ENCODE data around the gene CCDC3.

Gene CCDC3

GRCh38 chr10:12922117-12922900 is 79.2 kb downstream of the CCDC3 start:
- DNase-seq (ENCODE audit: low read depth): no peak

GRCh38 chr10:12921163-12921562 is 80.3 kb downstream of the CCDC3 start:
- no peak for DNase-seq (ENCODE audit: low read depth)

GRCh38 chr10:12919574-12919973 is 81.9 kb downstream of the CCDC3 start:
- DNase-seq (ENCODE audit: low read depth): no peak

- DNase-seq (ENCODE audit: low read depth): no peak
These were observed 84.9 kb downstream of the CCDC3 start for GRCh38 chr10:12916587-12916986.

GRCh38 chr10:12915637-12916168 is 85.8 kb downstream of the CCDC3 start:
- no peak for DNase-seq (ENCODE audit: low read depth)

GRCh38 chr10:12914111-12914510 is 87.4 kb downstream of the CCDC3 start:
- no peak for DNase-seq (ENCODE audit: low read depth)

- no peak for DNase-seq (ENCODE audit: low read depth)
These were observed 89.7 kb downstream of the CCDC3 start for GRCh38 chr10:12911795-12912194.

GRCh38 chr10:12910835-12911234 is 90.7 kb downstream of the CCDC3 start:
- DNase-seq (ENCODE audit: low read depth): no peak

- no peak for DNase-seq (ENCODE audit: low read depth)
These were observed 91.7 kb downstream of the CCDC3 start for GRCh38 chr10:12909836-12910185.

GRCh38 chr10:12909182-12909835 is 92.2 kb downstream of the CCDC3 start:
- no peak for DNase-seq (ENCODE audit: low read depth)

GRCh38 chr10:12908773-12909172 is 92.7 kb downstream of the CCDC3 start:
- DNase-seq (ENCODE audit: low read depth): no peak

GRCh38 chr10:12907656-12908055 is 93.9 kb downstream of the CCDC3 start:
- DNase-seq (ENCODE audit: low read depth): no peak

- DNase-seq (ENCODE audit: low read depth): no peak
These were observed 95.4 kb downstream of the CCDC3 start for GRCh38 chr10:12906051-12906541.

- no peak for DNase-seq (ENCODE audit: low read depth)
These were observed 96.4 kb downstream of the CCDC3 start for GRCh38 chr10:12905067-12905466.

- DNase-seq (ENCODE audit: low read depth): no peak
These were observed 98.6 kb downstream of the CCDC3 start for GRCh38 chr10:12902851-12903358.

- peak; percentile 11 for DNase-seq (ENCODE audit: low read depth)
These were observed 99.4 kb downstream of the CCDC3 start for GRCh38 chr10:12902135-12902572.

GRCh38 chr10:12899546-12899945 is 102.0 kb downstream of the CCDC3 start:
- DNase-seq (ENCODE audit: low read depth): no peak

- DNase-seq (ENCODE audit: low read depth): no peak
These were observed 103.2 kb downstream of the CCDC3 start for GRCh38 chr10:12898271-12898670.

GRCh38 chr10:12897278-12897677 is 104.2 kb downstream of the CCDC3 start:
- DNase-seq (ENCODE audit: low read depth): no peak

GRCh38 chr10:12896251-12896650 is 105.3 kb downstream of the CCDC3 start:
- DNase-seq (ENCODE audit: low read depth): no peak

GRCh38 chr10:12892924-12893323 is 108.6 kb downstream of the CCDC3 start:
- DNase-seq (ENCODE audit: low read depth): no peak

GRCh38 chr10:12890958-12891357 is 110.6 kb downstream of the CCDC3 start:
- DNase-seq (ENCODE audit: low read depth): no peak

GRCh38 chr10:12888470-12888869 is 113.0 kb downstream of the CCDC3 start:
- no peak for DNase-seq (ENCODE audit: low read depth)

Data from stimulated activated CD4-positive, alpha-beta T cell treated with anti-CD3 and anti-CD28 coated beads, Interleukin-2, amount 100 ng/mL, for 4 hours (primary cell).